NCI-H2107 treated with DMSO at 0.1 percent for 48 hours (cell line): ENCODE data around the gene PDCD5.

ENCODE experiments used
- DNase-seq: peaks from one replicate; lab custom pipeline; 2025; ENCODE audit not compliant: unreplicated experiment; lab: John Stamatoyannopoulos, UW

PDCD5 gene

GRCh38 chr19:32630338-32630737, 49.3 kb downstream of the PDCD5 start:
- no peak for DNase-seq

- DNase-seq, result no peak
These were observed 50.4 kb downstream of the PDCD5 start for GRCh38 chr19:32631381-32631780.
